Fibroblast of pulmonary artery (primary cell): Measurements from ENCODE around the gene PPRC1.
A peak's percentile ranks its signal among the peaks of the same experiment; 100 is the strongest.
"Not testable (repeated sequence)": the region's sequence is repeated elsewhere in the genome, so short reads cannot be mapped to it uniquely, and the experiment has no call there.

ENCODE experiments used
- DNase-seq: peaks from one replicate; pipeline ENCODE4 v3.0.0-alpha.2; 2010; ENCODE audit warnings: low read depth
- H3K4me3 ChIP-seq: replicated peaks from 2 replicates; pipeline ENCODE4 v1.5.1; 2011; ENCODE audit warnings: low read depth, mild to moderate bottlenecking, control low read depth, low read length, moderate library complexity
- TF ChIP-seq, protein P1 (sequence below): IDR thresholded peaks from 2 replicates; pipeline ENCODE4 v1.5.1; 2011; ENCODE audit warnings: mild to moderate bottlenecking, control low read depth, low read length, inconsistent platforms; ENCODE audit errors: missing control alignments

Gene PPRC1

DNA sequence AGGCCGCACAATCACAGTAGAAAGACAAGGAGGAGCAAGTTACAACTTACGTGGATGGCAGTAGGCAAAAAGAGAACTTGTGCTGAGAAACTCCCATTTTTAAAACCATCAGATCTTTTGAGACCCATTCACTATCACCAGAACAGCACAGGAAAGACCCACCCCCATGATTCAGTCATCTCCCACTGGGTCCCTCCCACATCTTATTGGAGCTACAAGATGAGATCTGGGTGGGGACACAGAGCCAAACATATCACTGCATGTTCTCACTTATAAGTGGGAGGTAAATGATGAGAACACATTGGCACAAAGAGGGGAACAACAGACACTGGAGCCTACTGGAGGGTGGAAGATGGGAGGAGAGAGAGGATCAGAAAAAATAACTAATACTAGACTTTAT lies 51.8 kb downstream of the PPRC1 start:
- H3K4me3 ChIP-seq: no peak overlapping the region
- DNase-seq: no peak
- TF ChIP-seq, protein P1, sequence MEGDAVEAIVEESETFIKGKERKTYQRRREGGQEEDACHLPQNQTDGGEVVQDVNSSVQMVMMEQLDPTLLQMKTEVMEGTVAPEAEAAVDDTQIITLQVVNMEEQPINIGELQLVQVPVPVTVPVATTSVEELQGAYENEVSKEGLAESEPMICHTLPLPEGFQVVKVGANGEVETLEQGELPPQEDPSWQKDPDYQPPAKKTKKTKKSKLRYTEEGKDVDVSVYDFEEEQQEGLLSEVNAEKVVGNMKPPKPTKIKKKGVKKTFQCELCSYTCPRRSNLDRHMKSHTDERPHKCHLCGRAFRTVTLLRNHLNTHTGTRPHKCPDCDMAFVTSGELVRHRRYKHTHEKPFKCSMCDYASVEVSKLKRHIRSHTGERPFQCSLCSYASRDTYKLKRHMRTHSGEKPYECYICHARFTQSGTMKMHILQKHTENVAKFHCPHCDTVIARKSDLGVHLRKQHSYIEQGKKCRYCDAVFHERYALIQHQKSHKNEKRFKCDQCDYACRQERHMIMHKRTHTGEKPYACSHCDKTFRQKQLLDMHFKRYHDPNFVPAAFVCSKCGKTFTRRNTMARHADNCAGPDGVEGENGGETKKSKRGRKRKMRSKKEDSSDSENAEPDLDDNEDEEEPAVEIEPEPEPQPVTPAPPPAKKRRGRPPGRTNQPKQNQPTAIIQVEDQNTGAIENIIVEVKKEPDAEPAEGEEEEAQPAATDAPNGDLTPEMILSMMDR: no peak

DNA sequence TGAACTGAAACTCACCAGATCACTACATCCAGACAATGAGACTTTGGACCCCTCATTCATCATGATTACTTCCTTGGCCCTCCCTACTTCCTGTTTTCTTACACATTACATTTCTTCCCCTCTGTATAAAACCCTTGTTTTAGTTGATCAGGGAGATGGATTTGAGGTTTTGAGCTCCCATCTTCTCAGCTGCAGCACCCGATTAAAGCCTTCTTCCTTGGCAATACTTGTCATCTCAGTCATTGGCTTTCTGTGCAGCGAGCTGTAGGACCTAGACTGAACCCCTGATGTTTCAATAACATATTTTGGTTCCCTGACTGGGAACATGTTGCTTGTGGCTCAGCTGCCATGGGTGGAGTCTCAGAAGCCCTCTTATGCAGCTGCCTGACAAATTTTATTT lies 52.4 kb downstream of the PPRC1 start:
- no peak for DNase-seq
- no peak overlapping the region for H3K4me3 ChIP-seq
- TF ChIP-seq, protein P1: no peak

- H3K4me3 ChIP-seq: no peak overlapping the region
- peak; percentile 66 for DNase-seq
- TF ChIP-seq, protein P1: no peak
Observed at GRCh38 chr10:102185811-102186527, 53.1 kb downstream of the PPRC1 start.

DNA sequence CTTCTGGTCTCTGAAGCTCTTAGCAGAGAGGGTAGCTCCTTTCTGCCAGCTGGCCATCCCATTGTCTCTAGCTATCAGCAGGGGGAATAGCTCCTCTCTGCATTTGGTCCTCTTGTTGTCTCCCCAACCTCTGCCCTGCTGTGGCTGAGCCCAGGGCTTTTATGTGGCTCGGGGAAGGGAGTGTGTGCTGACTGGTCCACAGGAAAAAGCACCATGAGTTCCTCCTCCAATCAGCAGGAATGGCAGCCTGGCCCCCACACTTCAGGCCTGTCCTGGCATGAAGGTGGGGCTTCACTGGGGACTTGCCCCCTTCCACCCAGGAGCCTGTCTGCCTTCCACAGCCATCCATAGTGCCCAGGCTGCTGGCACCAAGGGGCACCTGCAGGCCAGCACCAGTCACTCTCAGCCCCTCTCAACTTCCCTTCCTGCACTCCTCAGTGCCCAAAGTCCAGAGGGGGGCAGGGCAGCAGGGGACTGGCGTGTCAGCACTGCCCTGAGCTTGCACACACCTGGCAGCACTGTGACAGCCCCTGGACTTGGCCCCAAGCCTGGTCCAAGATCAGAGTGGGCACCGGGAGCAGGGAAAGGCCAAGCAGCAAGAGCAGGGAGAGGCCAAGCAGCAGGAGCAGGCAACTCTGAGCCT lies 55.6 kb downstream of the PPRC1 start:
- DNase-seq: no peak
- TF ChIP-seq, protein P1: no peak
- no peak overlapping the region for H3K4me3 ChIP-seq

- not testable (repeated sequence) for DNase-seq, H3K4me3 ChIP-seq
Observed at GRCh38 chr10:102188941-102189898, 56.4 kb downstream of the PPRC1 start.

- DNase-seq: no peak
- TF ChIP-seq, protein P1: no peak
Observed at GRCh38 chr10:102191956-102192355, 59.1 kb downstream of the PPRC1 start.

DNA sequence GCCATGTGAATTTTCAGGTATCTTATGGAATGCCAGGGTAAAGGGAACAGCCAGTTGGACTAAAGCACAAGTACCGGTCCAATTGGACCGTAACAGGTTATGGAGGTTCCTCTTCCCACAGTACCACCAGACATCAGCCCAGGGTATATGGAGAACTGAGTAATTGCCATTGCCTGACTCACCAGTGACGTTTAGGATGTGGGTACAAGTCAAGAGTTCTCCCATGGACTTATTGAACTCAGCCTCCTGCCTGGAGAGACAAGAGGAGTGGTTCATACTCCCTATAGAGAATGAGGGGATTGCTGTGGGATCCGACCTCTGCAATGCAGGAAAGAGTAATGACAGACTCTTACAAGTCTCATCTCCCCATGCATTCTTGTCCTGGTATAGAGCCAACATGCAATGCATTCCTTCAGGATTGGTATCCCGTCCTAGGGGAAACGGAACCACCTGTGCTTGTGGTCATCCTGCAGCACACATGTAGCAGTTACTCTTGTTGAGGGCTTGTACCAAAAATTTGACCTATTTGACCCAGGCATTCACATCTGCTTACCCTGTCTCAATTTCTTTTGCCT lies 62.5 kb downstream of the PPRC1 start:
- no peak for DNase-seq
- no peak overlapping the region for H3K4me3 ChIP-seq
- TF ChIP-seq, protein P1: no peak

More at GRCh38 chr10:102191956-102192355, 59.1 kb downstream of the PPRC1 start:
- no peak overlapping the region for H3K4me3 ChIP-seq
